HG02759 (cell line): Measurements from ENCODE around the gene CRYGN.

Experiments used
- ATAC-seq: cut with Tn5 transposase; IDR thresholded peaks from one replicate; pipeline ENCODE4 v1.9.1; 2021; ENCODE audit warnings: mild to moderate bottlenecking, moderate library complexity; ENCODE audit not compliant: unreplicated experiment

Gene CRYGN

DNA sequence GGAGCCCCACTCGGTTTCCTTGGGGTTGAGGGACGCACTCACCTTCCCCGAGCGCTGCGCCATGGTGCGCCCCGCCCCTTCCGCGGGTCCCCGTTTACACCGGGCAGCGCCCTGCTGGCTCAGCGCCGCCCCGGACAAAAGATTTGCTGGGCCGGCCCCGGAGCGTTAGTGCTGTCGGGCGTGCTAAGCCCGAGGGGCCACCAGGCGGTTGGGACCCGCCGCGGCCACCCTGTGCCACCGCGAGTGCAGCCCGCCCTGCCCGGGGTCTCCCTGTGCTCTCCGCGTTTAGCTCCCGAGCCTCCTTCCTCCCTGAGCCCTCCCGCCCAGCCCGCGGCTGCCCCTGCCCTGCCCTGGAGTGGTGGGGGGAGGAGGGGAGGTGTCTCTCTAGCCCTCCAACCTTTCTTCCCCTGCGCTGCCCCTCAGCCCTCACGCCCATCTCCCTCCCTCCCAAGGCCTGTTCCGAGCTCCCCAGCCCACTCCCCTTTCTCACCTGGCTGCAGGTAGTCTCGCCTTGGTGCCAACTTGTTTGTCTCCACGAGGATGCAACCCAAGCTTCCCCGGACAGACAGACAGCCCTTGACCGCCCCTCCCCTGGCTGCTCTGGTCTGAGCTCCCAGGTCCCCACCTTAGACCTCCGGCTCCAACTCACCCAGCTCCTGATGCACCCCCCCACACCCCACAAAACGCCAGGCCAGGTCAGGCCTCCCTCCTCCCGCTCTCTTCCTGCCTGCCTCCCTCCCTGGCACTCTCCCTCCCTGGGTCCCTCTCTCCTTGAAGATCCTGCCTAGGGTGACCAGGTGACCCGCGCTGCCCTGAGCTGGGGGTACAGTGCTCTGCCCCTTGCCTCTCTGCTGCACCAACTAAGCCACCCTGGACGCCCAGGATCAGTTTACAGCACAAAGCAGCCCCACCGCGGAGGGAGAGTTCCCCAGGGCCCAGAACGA, at the start of gene CRYGN:
Gene CRYGN (minus strand): TSS at position 287 of the 944 bp plus-strand sequence. CDS start 224 bp downstream, at position 63.
- ATAC-seq, result no peak

- no peak for ATAC-seq
Measured at GRCh38 chr7:151489498-151489897, 49.6 kb upstream of the CRYGN start.

- ATAC-seq, result no peak
Measured at GRCh38 chr7:151488096-151488495, 48.2 kb upstream of the CRYGN start.

- no peak for ATAC-seq
Measured at GRCh38 chr7:151487228-151487627, 47.3 kb upstream of the CRYGN start.

DNA sequence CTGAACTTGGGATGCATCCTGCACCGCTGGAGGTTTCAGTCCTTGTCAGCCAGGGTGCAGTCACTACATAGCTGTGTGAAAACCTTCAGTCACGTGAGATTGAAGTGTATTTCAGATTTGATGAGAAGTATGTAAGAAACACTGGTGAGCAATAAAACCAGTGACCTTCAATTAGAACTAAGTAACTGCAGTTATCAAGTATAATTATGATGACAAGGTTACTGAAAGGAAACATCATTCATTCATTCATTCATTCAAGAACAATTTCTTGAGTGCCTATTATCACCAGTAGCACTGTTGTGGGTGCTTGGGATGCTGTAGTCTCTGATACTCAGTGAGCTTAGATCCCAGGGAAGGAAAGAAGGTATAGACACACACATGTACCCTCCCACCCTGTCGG, 46.1 kb upstream of the CRYGN start:
- no peak for ATAC-seq

GRCh38 chr7:151484971-151485707, 45.2 kb upstream of the CRYGN start:
- no peak for ATAC-seq

DNA sequence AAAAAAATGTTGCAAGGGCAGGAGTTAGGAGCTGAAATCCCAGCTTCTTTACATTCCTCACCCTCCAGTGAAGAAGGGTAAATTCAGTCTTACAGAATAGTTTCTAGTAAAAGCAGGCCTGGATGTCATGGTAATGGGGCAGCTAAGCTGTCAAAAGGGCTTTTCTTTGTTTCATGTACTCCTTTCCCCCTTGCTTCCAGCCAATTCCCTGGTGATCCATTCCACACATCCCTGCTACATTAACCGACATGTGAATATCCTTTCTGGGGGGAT, 43.7 kb upstream of the CRYGN start:
- ATAC-seq, result no peak

- no peak for ATAC-seq
Measured at GRCh38 chr7:151482883-151483710, 43.2 kb upstream of the CRYGN start.

DNA sequence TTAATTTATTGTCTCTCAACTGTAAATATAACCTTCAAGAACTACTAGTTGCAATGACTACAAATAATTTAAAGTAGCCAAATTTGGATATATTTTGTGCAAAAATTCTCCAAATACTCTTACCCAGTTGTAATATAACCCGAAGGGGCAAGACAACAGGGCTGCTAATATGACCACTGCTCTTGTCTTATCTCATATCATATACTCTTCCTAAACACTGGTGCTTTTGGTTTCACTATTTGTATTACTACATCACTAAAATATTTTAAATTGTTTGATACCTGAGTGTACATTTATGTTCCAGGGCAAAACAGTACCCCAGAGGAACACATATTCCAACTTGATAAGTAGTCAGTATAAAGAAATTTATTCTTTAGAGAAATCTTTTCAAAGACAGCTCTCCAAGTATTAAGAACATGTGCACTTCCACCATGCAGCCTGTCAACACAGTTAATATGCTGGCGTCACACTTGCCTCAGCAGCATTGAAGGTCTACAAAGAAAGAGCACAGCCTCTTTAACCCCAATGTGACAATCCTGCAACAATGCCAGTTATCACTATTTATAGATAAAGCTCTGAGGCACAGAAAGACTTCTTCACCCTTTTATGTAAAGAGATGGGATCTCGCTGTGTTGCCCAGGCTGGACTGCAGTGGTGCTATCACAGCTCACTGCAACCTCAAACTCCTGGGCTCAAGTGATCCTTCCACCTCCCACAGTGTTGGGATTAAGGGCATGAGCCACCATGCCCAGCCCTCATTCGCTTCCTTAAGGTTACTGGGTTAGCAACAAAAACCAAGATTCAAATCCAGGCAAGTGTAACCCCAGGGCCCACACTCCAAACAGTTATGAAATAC, 41.9 kb upstream of the CRYGN start:
- ATAC-seq, result no peak

DNA sequence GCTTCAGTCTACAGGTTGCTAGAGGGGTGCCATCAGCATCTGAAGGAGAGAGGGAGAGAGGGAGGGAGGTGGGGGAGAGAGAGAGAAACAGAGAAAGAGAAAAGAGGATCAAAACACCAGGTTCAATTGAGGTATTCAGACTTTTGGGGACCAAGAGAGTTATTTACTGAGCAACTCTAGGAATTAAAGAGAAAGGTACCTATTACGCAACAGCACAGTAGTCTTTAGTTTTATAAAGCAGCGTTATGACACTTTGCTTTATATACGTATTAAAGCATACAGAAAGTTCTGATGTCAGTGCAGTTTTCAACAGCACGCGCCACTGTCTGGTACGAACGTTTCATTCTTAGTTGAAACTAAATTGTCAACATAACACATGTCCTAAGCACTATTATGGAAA, 37.9 kb upstream of the CRYGN start:
- ATAC-seq, result no peak

GRCh38 chr7:151472644-151473380, 32.9 kb upstream of the CRYGN start:
- peak; percentile 30 for ATAC-seq

GRCh38 chr7:151470711-151471110, 30.8 kb upstream of the CRYGN start:
- ATAC-seq, result no peak

GRCh38 chr7:151469281-151469680, 29.3 kb upstream of the CRYGN start:
- no peak for ATAC-seq

DNA sequence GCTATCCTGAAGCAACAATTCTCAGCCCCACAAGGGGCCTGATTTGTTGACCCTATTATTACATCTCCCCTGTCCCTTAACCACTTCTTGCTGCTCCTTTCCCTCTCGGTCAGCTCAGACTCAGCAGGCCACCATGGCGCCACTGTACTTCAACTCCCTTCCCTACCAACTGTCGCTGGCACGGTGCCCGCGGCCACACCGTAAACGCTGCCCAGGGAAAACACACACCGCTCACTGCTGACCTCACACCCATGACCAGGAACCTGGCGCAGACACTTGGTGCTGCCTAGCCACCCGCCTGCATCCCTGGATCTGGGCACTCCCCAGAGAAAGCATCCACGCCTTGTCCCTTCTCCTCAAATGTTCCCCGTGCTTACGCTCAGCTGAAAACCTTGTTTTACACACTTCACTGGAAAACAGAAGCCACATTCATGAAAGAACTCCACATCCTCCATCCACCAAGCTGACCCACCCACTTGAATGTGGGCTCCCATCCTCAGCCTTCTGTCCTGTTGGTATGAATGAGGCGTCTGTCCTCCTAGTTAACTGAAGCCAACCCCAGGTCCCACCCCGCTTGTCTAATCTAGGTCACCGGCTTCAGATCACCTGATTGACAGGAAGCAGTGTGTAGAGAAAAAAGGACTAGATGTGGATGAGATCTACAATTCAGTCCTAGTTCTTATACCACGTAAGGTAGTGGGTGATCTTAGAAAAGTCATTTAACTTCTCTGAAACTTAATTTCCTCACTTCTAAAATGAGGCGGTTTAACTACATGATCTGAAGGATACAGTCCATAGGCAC, 28.5 kb upstream of the CRYGN start:
- no peak for ATAC-seq

GRCh38 chr7:151465169-151465568, 25.2 kb upstream of the CRYGN start:
- no peak for ATAC-seq

- ATAC-seq, result no peak
Measured at GRCh38 chr7:151462306-151462779, 22.4 kb upstream of the CRYGN start.

DNA sequence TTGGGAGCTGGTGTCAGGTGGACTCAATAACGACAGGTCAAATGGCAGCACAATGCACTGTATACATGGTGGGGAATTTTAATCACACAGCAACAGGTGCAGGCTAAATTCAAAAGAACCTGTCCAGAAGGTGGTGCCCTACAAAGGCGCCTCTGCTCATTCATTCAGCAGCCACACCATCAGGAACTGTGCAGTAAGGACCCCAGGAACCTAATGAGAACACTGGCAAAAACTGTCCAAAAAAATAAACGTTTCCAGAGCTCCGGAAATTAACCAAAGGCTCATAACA, 21.9 kb upstream of the CRYGN start:
- ATAC-seq, result no peak

- no peak for ATAC-seq
Measured at GRCh38 chr7:151461096-151461941, 21.4 kb upstream of the CRYGN start.
